ENCODE data around the gene GGCX. TPM values are rescaled to one million over a fixed set of nuclear protein-coding genes. Genes with fewer than 3 reads are reported as not detected.

Gene GGCX
- total and polyA plus RNA-seq, 2 of the 13 experiments (the other 11 are each of a cell fraction or from before 2014, with no cell fraction given) = 72.5 to 103 TPM

- TF ChIP-seq ZBTB44 (CRISPR knock-in tag; IDR thresholded peaks at IDR 0.05) (peak; percentile 91), NONO (IDR thresholded peaks at IDR 0.05) (no peak; the same call in 1 of the 2 replicates), NONO (CRISPR knock-in tag; conservative IDR thresholded peaks at IDR 0.05) (peak; percentile 94), AFF4 (CRISPR knock-in tag; IDR thresholded peaks at IDR 0.05) (peak; percentile 84), ZNF205 (CRISPR knock-in tag; IDR thresholded peaks at IDR 0.05) (peak; percentile 70), PCBP1 (IDR thresholded peaks at IDR 0.05; ENCODE audit: borderline replicate concordance, low read depth, low read length) (peak; percentile 93), REL (CRISPR knock-in tag; conservative IDR thresholded peaks at IDR 0.05) (peak; percentile 99), ZNF546 (CRISPR knock-in tag; conservative IDR thresholded peaks at IDR 0.05) (no peak), SRSF9 (IDR thresholded peaks at IDR 0.05; ENCODE audit: borderline replicate concordance, insufficient read depth, low read depth, low read length, poor library complexity, severe bottlenecking) (no peak), POLR2AphosphoS2 (IDR thresholded peaks at IDR 0.05; ENCODE audit: low read depth, low read length) (peak; percentile 97), SMAD9 (CRISPR knock-in tag; IDR thresholded peaks at IDR 0.05) (no peak; the same call in 1 of the 2 replicates), TEF (CRISPR knock-in tag; IDR thresholded peaks at IDR 0.05) (peak; percentile 78; the same call in 1 of the 2 replicates), POLR2G (IDR thresholded peaks at IDR 0.05; ENCODE audit: low read depth, low read length) (peak; percentile 100), FOXO1 (CRISPR knock-in tag; IDR thresholded peaks at IDR 0.05) (peak; percentile 86), BHLHE40 (IDR thresholded peaks at IDR 0.05; ENCODE audit: low read length) (peak; percentile 96), SIX1 (CRISPR knock-in tag; IDR thresholded peaks at IDR 0.05; ENCODE audit: borderline replicate concordance) (no peak), ZNF207 (IDR thresholded peaks at IDR 0.05; ENCODE audit: borderline replicate concordance) (no peak), ZNF274 (CRISPR knock-in tag; IDR thresholded peaks at IDR 0.05) (no peak; the same call in 1 of the 2 replicates), EHMT2 (IDR thresholded peaks at IDR 0.05; ENCODE audit: borderline replicate concordance, low read depth, low read length) (no peak), KLF12 (CRISPR knock-in tag; IDR thresholded peaks at IDR 0.05; ENCODE audit: borderline replicate concordance) (0 out of 2 replicates have a peak, but pooled peaks have one; percentile 74)
- TF ChIP-seq, protein P1, sequence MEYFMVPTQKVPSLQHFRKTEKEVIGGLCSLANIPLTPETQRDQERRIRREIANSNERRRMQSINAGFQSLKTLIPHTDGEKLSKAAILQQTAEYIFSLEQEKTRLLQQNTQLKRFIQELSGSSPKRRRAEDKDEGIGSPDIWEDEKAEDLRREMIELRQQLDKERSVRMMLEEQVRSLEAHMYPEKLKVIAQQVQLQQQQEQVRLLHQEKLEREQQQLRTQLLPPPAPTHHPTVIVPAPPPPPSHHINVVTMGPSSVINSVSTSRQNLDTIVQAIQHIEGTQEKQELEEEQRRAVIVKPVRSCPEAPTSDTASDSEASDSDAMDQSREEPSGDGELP (IDR thresholded peaks at IDR 0.05; ENCODE audit: borderline replicate concordance, low read depth) = peak; percentile 59; the same call in 1 of the 2 replicates
These were observed 22.6 kb downstream of the GGCX start, which contains the start of gene MAT2A (continued) for GRCh38 chr2:85538507-85539360.

All from HepG2 (cell line).